Adrenal gland (tissue), 5 donors: Measurements from ENCODE around the gene RABAC1.

Experiments
- CTCF ChIP-seq, 6 experiments: fragments of 450-650 bp in 4 of 6; fragments of 200-600 bp in 2 of 6; sonication (generic) in 1 of 6; IDR thresholded peaks; 1 replicate in 5 of 6; 2 replicates in 1 of 6; pipeline versions ENCODE4 v1.5.1 to v1.8.0; 2016 to 2021; ENCODE audit warnings: antibody characterized with exemption in 6 of 6, mild to moderate bottlenecking in 2 of 6, moderate library complexity in 1 of 6
- POLR2A ChIP-seq, 2 donors: fragments of 450-650 bp; IDR thresholded peaks; one replicate each; pipeline ENCODE4 v1.6.1; 2017; ENCODE audit warnings: antibody characterized with exemption in 2 of 2, mild to moderate bottlenecking in 2 of 2, moderate library complexity in 1 of 2
- donor health status: DM: no; HTN: no; CAD: no.

DNA sequence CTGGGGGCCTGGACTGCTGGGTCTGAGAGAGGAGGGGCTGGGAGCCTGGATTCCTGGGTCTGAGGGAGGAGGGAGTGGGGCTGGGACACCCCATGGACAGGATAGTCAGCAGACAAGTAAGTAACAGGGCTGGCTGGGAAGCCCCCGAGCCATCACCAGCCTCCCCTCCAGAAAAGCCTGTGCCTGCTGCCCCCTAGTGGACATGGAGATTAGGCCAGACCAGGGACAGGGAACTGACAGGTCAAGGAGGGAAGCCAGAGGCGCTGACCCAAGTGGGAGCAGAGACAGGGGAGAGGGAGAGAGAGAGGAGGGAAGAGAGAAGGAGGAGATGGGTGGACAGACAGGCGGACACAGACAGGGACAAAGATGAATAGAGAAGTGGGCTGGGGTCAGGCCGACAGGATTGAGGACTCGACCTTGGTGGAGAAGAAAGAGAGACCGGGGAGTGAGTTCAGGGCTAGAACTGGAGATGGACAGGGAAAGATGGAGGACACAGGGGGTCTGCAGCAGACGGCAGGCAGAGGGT lies 24.2 kb downstream of the RABAC1 start:
- TF ChIP-seq POLR2A (IDR thresholded peaks at IDR 0.05) = no peak
- TF ChIP-seq CTCF (IDR thresholded peaks at IDR 0.05) = peak; percentile 46 to 74 (median 72)
